CD4-positive, alpha-beta T cell treated with Interleukin-2 at 100 ng/mL for 4 hours (primary cell): ENCODE results near the gene WWOX.

Source experiments
- DNase-seq: peaks from one replicate; pipeline ENCODE4 v3.0.0-alpha.2; 2020; ENCODE audit warnings: low spot score

The WWOX gene

GRCh38 chr16:78228704-78229103 lies 129.2 kb downstream of the WWOX start:
- no peak for DNase-seq

- no peak for DNase-seq
Measured at GRCh38 chr16:78230832-78231231, 131.4 kb downstream of the WWOX start.

- peak; percentile 59 for DNase-seq
Measured at GRCh38 chr16:78235168-78235800, 135.8 kb downstream of the WWOX start.

- DNase-seq: no peak
Measured at GRCh38 chr16:78235876-78236275, 136.4 kb downstream of the WWOX start.

- no peak for DNase-seq
Measured at GRCh38 chr16:78237841-78238240, 138.4 kb downstream of the WWOX start.

GRCh38 chr16:78240459-78241222 lies 141.2 kb downstream of the WWOX start:
- no peak for DNase-seq

- DNase-seq: no peak
Measured at GRCh38 chr16:78242239-78242630, 142.8 kb downstream of the WWOX start.

GRCh38 chr16:78244131-78244895 lies 144.9 kb downstream of the WWOX start:
- no peak for DNase-seq

- no peak for DNase-seq
Measured at GRCh38 chr16:78246559-78246958, 147.1 kb downstream of the WWOX start.

GRCh38 chr16:78249056-78249455 lies 149.6 kb downstream of the WWOX start:
- DNase-seq: no peak

- DNase-seq: no peak
Measured at GRCh38 chr16:78249832-78250231, 150.4 kb downstream of the WWOX start.

- no peak for DNase-seq
Measured at GRCh38 chr16:78251115-78251514, 151.7 kb downstream of the WWOX start.

GRCh38 chr16:78252757-78253156 lies 153.3 kb downstream of the WWOX start:
- DNase-seq: no peak

- DNase-seq: no peak
Measured at GRCh38 chr16:78254841-78255240, 155.4 kb downstream of the WWOX start.

GRCh38 chr16:78256686-78257375 lies 157.4 kb downstream of the WWOX start:
- no peak for DNase-seq

GRCh38 chr16:78257376-78257728 lies 157.9 kb downstream of the WWOX start:
- DNase-seq: no peak

- DNase-seq: no peak
Measured at GRCh38 chr16:78258375-78259065, 159.1 kb downstream of the WWOX start.

GRCh38 chr16:78259873-78260272 lies 160.4 kb downstream of the WWOX start:
- no peak for DNase-seq

GRCh38 chr16:78264642-78265041 lies 165.2 kb downstream of the WWOX start:
- no peak for DNase-seq

GRCh38 chr16:78269256-78269655 lies 169.8 kb downstream of the WWOX start:
- DNase-seq: no peak

GRCh38 chr16:78271981-78272380 lies 172.5 kb downstream of the WWOX start:
- no peak for DNase-seq

GRCh38 chr16:78274771-78275170 lies 175.3 kb downstream of the WWOX start:
- DNase-seq: no peak
